ENCODE data around the gene RTL10. TPM values are rescaled to one million over a fixed set of nuclear protein-coding genes. Genes with fewer than 3 reads are reported as not detected.
A peak's percentile ranks its signal among the peaks of the same experiment; 100 is the strongest.

The RTL10 gene
- total RNA-seq, 1 experiment from 2014 or later: 26.7 TPM

DNA sequence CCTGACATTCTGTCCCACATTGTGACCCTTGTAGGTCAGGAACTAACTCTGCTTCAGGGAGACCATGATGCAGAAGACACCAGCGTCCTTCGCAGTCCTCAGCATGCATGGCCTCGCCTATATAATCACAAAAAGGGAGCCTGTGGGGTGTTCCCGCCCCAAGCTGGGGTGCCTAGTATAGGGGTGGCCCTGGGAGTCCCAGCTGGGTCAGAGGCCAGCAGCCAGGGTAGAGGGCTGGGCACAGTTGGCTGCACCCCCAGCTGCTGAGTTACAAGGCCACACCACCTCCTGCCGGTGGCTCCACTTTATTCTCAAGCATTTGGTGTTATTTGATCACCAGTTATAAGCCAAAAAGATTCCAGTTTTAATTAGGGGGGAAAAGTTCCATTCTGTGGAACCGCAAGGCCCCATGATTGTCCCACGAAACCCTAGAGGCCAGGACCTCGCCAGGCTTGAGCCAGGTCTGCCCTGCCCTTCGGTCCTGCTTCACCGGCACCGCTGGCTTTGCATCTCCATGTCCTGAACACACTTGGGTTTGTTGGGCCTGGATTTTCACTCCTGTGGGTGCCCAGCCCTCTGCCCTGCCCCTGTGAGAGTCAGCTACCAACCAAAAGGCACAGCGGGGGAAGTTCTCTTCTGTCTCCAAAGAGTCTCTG lies 15.0 kb upstream of the RTL10 start:
- TF ChIP-seq, protein P1, sequence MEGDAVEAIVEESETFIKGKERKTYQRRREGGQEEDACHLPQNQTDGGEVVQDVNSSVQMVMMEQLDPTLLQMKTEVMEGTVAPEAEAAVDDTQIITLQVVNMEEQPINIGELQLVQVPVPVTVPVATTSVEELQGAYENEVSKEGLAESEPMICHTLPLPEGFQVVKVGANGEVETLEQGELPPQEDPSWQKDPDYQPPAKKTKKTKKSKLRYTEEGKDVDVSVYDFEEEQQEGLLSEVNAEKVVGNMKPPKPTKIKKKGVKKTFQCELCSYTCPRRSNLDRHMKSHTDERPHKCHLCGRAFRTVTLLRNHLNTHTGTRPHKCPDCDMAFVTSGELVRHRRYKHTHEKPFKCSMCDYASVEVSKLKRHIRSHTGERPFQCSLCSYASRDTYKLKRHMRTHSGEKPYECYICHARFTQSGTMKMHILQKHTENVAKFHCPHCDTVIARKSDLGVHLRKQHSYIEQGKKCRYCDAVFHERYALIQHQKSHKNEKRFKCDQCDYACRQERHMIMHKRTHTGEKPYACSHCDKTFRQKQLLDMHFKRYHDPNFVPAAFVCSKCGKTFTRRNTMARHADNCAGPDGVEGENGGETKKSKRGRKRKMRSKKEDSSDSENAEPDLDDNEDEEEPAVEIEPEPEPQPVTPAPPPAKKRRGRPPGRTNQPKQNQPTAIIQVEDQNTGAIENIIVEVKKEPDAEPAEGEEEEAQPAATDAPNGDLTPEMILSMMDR (IDR thresholded peaks at IDR 0.05): no peak
- TF ChIP-seq, protein P2, sequence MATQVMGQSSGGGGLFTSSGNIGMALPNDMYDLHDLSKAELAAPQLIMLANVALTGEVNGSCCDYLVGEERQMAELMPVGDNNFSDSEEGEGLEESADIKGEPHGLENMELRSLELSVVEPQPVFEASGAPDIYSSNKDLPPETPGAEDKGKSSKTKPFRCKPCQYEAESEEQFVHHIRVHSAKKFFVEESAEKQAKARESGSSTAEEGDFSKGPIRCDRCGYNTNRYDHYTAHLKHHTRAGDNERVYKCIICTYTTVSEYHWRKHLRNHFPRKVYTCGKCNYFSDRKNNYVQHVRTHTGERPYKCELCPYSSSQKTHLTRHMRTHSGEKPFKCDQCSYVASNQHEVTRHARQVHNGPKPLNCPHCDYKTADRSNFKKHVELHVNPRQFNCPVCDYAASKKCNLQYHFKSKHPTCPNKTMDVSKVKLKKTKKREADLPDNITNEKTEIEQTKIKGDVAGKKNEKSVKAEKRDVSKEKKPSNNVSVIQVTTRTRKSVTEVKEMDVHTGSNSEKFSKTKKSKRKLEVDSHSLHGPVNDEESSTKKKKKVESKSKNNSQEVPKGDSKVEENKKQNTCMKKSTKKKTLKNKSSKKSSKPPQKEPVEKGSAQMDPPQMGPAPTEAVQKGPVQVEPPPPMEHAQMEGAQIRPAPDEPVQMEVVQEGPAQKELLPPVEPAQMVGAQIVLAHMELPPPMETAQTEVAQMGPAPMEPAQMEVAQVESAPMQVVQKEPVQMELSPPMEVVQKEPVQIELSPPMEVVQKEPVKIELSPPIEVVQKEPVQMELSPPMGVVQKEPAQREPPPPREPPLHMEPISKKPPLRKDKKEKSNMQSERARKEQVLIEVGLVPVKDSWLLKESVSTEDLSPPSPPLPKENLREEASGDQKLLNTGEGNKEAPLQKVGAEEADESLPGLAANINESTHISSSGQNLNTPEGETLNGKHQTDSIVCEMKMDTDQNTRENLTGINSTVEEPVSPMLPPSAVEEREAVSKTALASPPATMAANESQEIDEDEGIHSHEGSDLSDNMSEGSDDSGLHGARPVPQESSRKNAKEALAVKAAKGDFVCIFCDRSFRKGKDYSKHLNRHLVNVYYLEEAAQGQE (IDR thresholded peaks at IDR 0.05; ENCODE audit: insufficient read depth in 1 of 2, low read depth in 2 of 2, low read length in 1 of 2): no peak
- TF ChIP-seq TCF7L2 (IDR thresholded peaks at IDR 0.05; ENCODE audit: low read depth, low read length) (no peak), SIN3A (IDR thresholded peaks at IDR 0.05; ENCODE audit: borderline replicate concordance, insufficient read depth, low read depth, low read length) (no peak), POLR2AphosphoS5 (IDR thresholded peaks at IDR 0.05; ENCODE audit: low read depth, low read length) (no peak)
- DNase-seq (ENCODE audit: low read depth, low spot score) (no peak), ATAC-seq (no peak)
- H3K27ac ChIP-seq (ENCODE audit: low read length): peak overlapping the region; percentile 23; the same call in 1 of the 2 replicates
- intact Hi-C loops (cut with micrococcal nuclease; ENCODE audit: unreplicated experiment) (no loop called here), in situ Hi-C loops (cut with HindIII; ENCODE audit: low pct_unique_long_range_greater_than_20kb, low sequenced_read_pairs) (no loop called here)
- no peaks in the 10 kb centered on the region for H3K36me3 ChIP-seq (ENCODE audit: control insufficient read depth, insufficient read depth, low read length)
- no peak overlapping the region for H3K4me3 ChIP-seq (ENCODE audit: low read depth in 2 of 2, low read length in 2 of 2)
- POLR2A ChIA-PET: no interaction called here
- CTCF ChIA-PET: no interaction called here
- H3K4me1 ChIP-seq (ENCODE audit: control insufficient read depth, insufficient read depth, low read length): peaks cover 21% of the 10 kb centered on the region
- H3K9me3 ChIP-seq (ENCODE audit: control insufficient read depth, insufficient read depth, low read depth, low read length): no peaks in the 10 kb centered on the region
- no peaks in the 10 kb centered on the region for H3K27me3 ChIP-seq (ENCODE audit: control insufficient read depth, insufficient read depth, low read length)
- no TSS peak for BruUV-seq (replicated peaks)

DNA sequence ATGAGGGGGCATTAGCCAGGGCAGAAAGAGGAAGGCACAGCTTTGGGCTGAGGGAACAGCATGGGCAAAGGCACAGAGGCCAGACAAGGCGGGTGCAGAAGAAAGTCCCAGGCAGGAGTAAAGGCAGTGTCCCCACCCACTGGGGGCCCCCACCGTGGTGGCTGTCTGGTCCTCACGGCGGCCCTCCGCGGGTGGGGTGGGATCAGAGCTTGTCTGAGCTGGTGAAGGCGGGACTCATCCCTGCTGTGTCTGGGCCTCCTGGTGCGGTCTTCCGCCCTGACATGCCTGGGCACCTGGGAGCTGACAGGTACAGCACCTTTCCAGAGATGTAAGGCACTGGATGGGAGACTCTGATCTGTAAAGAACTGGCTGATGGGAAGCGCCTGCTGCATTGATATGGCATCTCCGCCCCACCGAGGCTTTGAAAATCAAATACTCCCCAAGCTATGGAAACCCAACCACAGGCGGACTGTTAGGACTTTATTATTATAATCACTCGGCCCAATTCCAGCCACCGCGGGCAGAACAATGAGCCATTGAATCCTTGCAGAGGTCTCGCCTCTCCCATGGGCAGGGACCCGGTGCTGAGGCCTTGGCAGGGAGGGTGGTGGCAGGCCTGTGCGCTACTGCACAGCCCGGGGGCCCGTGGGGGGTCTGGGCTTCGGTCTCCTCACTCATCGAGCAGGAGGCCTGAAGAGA lies 14.2 kb upstream of the RTL10 start:
- BruUV-seq (replicated peaks): no TSS peak
- intact Hi-C loops (cut with micrococcal nuclease; ENCODE audit: unreplicated experiment) (no loop called here), in situ Hi-C loops (cut with HindIII; ENCODE audit: low pct_unique_long_range_greater_than_20kb, low sequenced_read_pairs) (no loop called here)
- DNase-seq (ENCODE audit: low read depth, low spot score) (no peak), ATAC-seq (no peak)
- TF ChIP-seq POLR2AphosphoS5 (IDR thresholded peaks at IDR 0.05; ENCODE audit: low read depth, low read length) (no peak), SIN3A (IDR thresholded peaks at IDR 0.05; ENCODE audit: borderline replicate concordance, insufficient read depth, low read depth, low read length) (no peak), TCF7L2 (IDR thresholded peaks at IDR 0.05; ENCODE audit: low read depth, low read length) (no peak)
- TF ChIP-seq, protein P1 (IDR thresholded peaks at IDR 0.05): no peak
- TF ChIP-seq, protein P2 (IDR thresholded peaks at IDR 0.05; ENCODE audit: insufficient read depth in 1 of 2, low read depth in 2 of 2, low read length in 1 of 2): no peak
- H3K27me3 ChIP-seq (ENCODE audit: control insufficient read depth, insufficient read depth, low read length): no peaks in the 10 kb centered on the region
- no peak overlapping the region for H3K4me3 ChIP-seq (ENCODE audit: low read depth in 2 of 2, low read length in 2 of 2)
- H3K27ac ChIP-seq (ENCODE audit: low read length): peak overlapping the region; percentile 44; the same call in 1 of the 2 replicates
- H3K36me3 ChIP-seq (ENCODE audit: control insufficient read depth, insufficient read depth, low read length): no peaks in the 10 kb centered on the region
- CTCF ChIA-PET: interaction anchor here (0.5 kb wide), 1 partner anchor 17 kb away, joined by 3 read pairs; no protein-coding TSS in a partner anchor
- H3K4me1 ChIP-seq (ENCODE audit: control insufficient read depth, insufficient read depth, low read length): peaks cover 13% of the 10 kb centered on the region
- POLR2A ChIA-PET: no interaction called here
- H3K9me3 ChIP-seq (ENCODE audit: control insufficient read depth, insufficient read depth, low read depth, low read length): no peaks in the 10 kb centered on the region
